AG09319 (cell line): ENCODE data around the gene IP6K3.

Experiments used
- DNase-seq: peaks from one replicate; pipeline ENCODE4 v3.0.0-alpha.2; 2010; ENCODE audit warnings: low read depth; ENCODE audit errors: extremely low read depth
- CTCF ChIP-seq: IDR thresholded peaks from 2 replicates; pipeline ENCODE4 v1.5.1; 2011; ENCODE audit warnings: low read depth, mild to moderate bottlenecking, inconsistent platforms, low read length, moderate library complexity

The IP6K3 gene

DNA sequence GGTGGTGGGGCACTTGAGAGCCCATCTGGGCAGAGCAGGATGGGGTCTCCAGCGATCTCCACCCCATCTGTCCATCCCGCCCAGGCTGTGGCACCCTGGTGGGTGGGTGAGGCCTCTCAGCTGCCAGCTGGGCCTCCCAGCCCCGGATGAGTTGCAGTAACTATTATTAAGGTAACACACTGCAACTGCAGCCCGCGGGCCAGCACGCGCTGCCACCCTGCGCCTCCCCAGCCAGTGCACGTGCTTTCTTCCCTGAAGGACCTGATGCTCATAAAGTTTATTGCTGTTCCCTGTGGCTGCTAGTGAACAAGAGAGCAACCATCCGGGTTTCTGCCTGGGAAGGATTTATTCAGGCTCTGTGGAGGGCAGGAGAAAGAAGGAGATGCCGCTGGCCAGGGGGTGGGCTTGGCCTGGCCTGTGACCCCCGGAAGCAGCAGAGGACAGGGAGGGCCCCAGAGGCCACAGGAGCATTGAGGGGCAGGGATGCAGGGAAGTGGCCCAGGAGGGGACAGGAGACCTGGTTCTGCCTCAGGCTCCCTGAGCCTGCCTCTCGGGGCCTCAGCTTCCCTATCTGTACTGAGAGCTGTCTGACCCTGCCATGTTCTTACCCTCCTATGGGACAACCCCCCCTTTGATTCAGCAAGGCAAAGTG, 1.7 kb downstream of the IP6K3 start:
- no peak for TF ChIP-seq CTCF
- DNase-seq: no peak

GRCh38 chr6:33744001-33744848, 2.5 kb downstream of the IP6K3 start:
- peak; percentile 96 for TF ChIP-seq CTCF
- DNase-seq: peak; percentile 36

GRCh38 chr6:33742837-33743236, 3.9 kb downstream of the IP6K3 start:
- DNase-seq: no peak
- no peak for TF ChIP-seq CTCF

DNA sequence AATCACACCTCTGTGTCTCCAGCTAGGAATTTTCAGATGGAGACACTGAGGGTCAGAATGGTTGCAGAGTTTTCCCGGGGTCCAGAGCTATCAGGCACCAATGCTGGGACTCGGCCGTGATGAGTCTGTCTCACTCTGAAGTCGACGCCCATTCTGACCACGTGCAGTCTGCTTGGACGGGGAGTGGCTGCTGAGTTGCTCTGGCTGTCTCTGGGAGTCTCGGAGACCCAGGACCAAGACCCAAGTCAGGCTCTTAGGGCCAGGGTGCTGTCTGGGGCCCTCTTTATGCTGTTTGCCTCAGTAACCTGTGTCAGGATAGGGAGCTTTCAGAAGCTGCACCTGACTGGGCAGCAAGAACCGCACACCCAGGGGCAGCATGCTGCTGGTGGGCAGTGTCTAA, 4.6 kb downstream of the IP6K3 start:
- DNase-seq: no peak
- no peak for TF ChIP-seq CTCF

DNA sequence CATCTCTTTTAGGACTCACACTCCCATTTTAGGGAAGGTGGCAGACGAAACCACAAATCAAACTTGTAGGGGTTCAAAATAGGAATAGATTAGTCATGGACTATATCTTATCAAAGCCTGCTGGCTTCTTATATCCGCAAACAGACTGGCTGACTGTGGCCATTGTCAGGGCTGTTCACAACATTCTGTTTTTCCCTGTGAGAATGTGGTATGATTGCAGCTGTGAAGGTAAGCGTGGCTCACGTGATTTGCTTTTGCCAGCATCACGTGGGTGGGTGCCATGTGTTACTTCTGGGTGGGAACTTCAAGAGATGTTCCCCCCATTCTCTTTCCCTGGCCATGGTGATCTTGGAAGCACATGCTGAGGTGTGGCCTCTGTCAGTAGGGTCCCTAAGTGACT, 5.9 kb downstream of the IP6K3 start:
- no peak for TF ChIP-seq CTCF
- DNase-seq: no peak

GRCh38 chr6:33740204-33740608, 6.5 kb downstream of the IP6K3 start:
- no peak for DNase-seq
- TF ChIP-seq CTCF: no peak

DNA sequence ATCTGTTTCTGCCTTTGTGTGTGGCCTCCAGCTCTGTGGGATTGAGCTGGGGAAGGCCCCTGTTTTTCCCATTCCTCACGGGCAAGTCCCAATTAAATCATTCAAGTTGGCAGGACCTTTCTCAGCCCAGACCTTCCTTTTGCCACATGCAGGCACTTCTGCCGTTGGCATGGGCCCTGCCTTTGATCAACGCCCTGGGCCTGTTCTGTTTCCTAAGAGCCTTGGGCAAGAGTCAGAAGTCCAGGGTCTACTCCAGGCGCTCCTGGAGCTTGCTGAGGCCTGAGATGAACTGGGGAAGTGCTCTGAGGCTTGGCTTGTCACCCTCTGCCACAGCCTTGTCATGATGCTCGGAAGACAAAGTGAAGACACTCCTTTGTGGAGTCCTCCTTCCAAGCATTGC, 7.1 kb downstream of the IP6K3 start:
- TF ChIP-seq CTCF: no peak

More for the DNA sequence above, 7.1 kb downstream of the IP6K3 start:
- no peak for DNase-seq
